Endodermal cell (in vitro differentiated cells): ENCODE data around the gene NDRG3. TPM values are rescaled to one million over a fixed set of nuclear protein-coding genes. Genes with fewer than 3 reads are reported as not detected.
A peak's percentile ranks its signal among the peaks of the same experiment; 100 is the strongest.

Experiments used
- DNase-seq: peaks from one replicate; pipeline ENCODE4 v3.0.0-alpha.2; 2017
- H3K27ac ChIP-seq: 2 replicates; pipeline ENCODE4 v1.5.1; 2013; ENCODE audit warnings: mild to moderate bottlenecking, low read depth, low read length, moderate library complexity
- H3K27me3 ChIP-seq: 2 replicates; pipeline ENCODE4 v1.6.1; 2013; ENCODE audit warnings: mild to moderate bottlenecking, low read length, moderate library complexity; ENCODE audit not compliant: insufficient read depth, control insufficient read depth, poor library complexity, severe bottlenecking
- H3K36me3 ChIP-seq: 2 replicates; pipeline ENCODE4 v1.7.0; 2013; ENCODE audit warnings: mild to moderate bottlenecking, low read length, moderate library complexity; ENCODE audit not compliant: control insufficient read depth, insufficient read depth
- H3K4me1 ChIP-seq: one replicate; pipeline ENCODE4 v1.7.0; 2013; ENCODE audit warnings: low read length; ENCODE audit not compliant: control insufficient read depth, insufficient read depth
- H3K4me3 ChIP-seq: 2 replicates; pipeline ENCODE4 v1.5.1; 2013; ENCODE audit warnings: mild to moderate bottlenecking, low read length, moderate library complexity
- H3K9ac ChIP-seq: 2 replicates; pipeline ENCODE4 v1.6.1; 2013; ENCODE audit warnings: mild to moderate bottlenecking, low read length, moderate library complexity; ENCODE audit not compliant: poor library complexity, severe bottlenecking; ENCODE audit errors: extremely low read depth
- H3K9me3 ChIP-seq: 2 replicates; pipeline ENCODE4 v1.6.1; 2013; ENCODE audit warnings: mild to moderate bottlenecking, low read length, moderate library complexity; ENCODE audit not compliant: control insufficient read depth
- H3K27ac Mint-ChIP-seq: 2 replicates; pipeline ENCODE4 v1.8.0; 2020; ENCODE audit warnings: mixed read lengths
- H3K27me3 Mint-ChIP-seq: 2 replicates; pipeline ENCODE4 v1.8.0; 2021; ENCODE audit warnings: mild to moderate bottlenecking, mixed read lengths; ENCODE audit not compliant: insufficient read depth
- H3K36me3 Mint-ChIP-seq: 2 replicates; pipeline ENCODE4 v1.8.0; 2020; ENCODE audit warnings: low read depth, mixed read lengths
- H3K4me1 Mint-ChIP-seq: 2 replicates; pipeline ENCODE4 v1.8.0; 2020; ENCODE audit warnings: mixed read lengths
- H3K4me3 Mint-ChIP-seq: 2 replicates; pipeline ENCODE4 v1.8.0; 2020; ENCODE audit warnings: mild to moderate bottlenecking, moderate library complexity, mixed read lengths
- H3K9me3 Mint-ChIP-seq: 2 replicates; pipeline ENCODE4 v1.8.0; 2020; ENCODE audit warnings: mild to moderate bottlenecking, mixed read lengths
- CTCF ChIP-seq: fragments of 200-600 bp; sonication (generic); conservative IDR thresholded peaks from 2 replicates; pipeline ENCODE4 v1.5.0; 2021; ENCODE audit warnings: antibody characterized with exemption, mild to moderate bottlenecking
- WGBS, 2 experiments: methylation state at CpG; one replicate each; pipeline versions ENCODE4 v1.1.5 to v1.1.7; 2013; ENCODE audit warnings: missing lambda C conversion rate in 2 of 2, mixed read lengths in 1 of 2; ENCODE audit not compliant: insufficient coverage in 1 of 2, insufficient read length in 1 of 2; 5-methylcytosine and 5-hydroxymethylcytosine counted together
- total RNA-seq, 2 donors: library from RNA; stranded (reverse); fragmentation: NEBNext Ultra II Directional in 1 of 2; extraction: Animal tissue kit (Norgen Biotek cat#: 25700) in 1 of 2; gene quantifications; 2 replicates in 1 of 2; 3 replicates in 1 of 2; pipeline ENCODE4 v1.2.1, GENCODE V29; 2021

The NDRG3 gene
- total RNA-seq, 2 donors from 2014 or later: 24.6 to 26.1 TPM

- H3K36me3 ChIP-seq: peaks cover 4% of the 10 kb centered on the region
- no peaks in the 10 kb centered on the region for H3K27me3 Mint-ChIP-seq
- H3K27ac ChIP-seq: no peak overlapping the region
- H3K27ac Mint-ChIP-seq: no peak overlapping the region
- no peak for TF ChIP-seq CTCF
- no peaks in the 10 kb centered on the region for H3K4me1 Mint-ChIP-seq
- DNase-seq: no peak
- no peaks in the 10 kb centered on the region for H3K9me3 Mint-ChIP-seq
- WGBS, 2 experiments: 84 to 98% methylated on average over 2 to 3 of the region's 3 CpGs
- peaks cover 5% of the 10 kb centered on the region for H3K36me3 Mint-ChIP-seq
- H3K4me3 ChIP-seq: no peak overlapping the region
- no peaks in the 10 kb centered on the region for H3K4me1 ChIP-seq
- no peak overlapping the region for H3K9ac ChIP-seq
- no peaks in the 10 kb centered on the region for H3K27me3 ChIP-seq
- no peaks in the 10 kb centered on the region for H3K9me3 ChIP-seq
- no peak overlapping the region for H3K4me3 Mint-ChIP-seq
These were observed 25.4 kb downstream of the NDRG3 start for GRCh38 chr20:36720510-36720909.

GRCh38 chr20:36717657-36718056 is 28.2 kb downstream of the NDRG3 start:
- H3K9me3 Mint-ChIP-seq: no peaks in the 10 kb centered on the region
- 86 to 100% methylated on average over 1 to 2 of the region's 2 CpGs for WGBS, 2 experiments
- no peak overlapping the region for H3K27ac Mint-ChIP-seq
- no peaks in the 10 kb centered on the region for H3K4me1 Mint-ChIP-seq
- H3K9me3 ChIP-seq: no peaks in the 10 kb centered on the region
- no peaks in the 10 kb centered on the region for H3K27me3 ChIP-seq
- DNase-seq: peak; percentile 67
- peaks cover 3% of the 10 kb centered on the region for H3K36me3 Mint-ChIP-seq
- no peak overlapping the region for H3K4me3 Mint-ChIP-seq
- H3K4me3 ChIP-seq: no peak overlapping the region
- no peak overlapping the region for H3K27ac ChIP-seq
- H3K9ac ChIP-seq: no peak overlapping the region
- H3K27me3 Mint-ChIP-seq: no peaks in the 10 kb centered on the region
- no peaks in the 10 kb centered on the region for H3K4me1 ChIP-seq
- H3K36me3 ChIP-seq: peaks cover 4% of the 10 kb centered on the region
- peak; percentile 73 for TF ChIP-seq CTCF

GRCh38 chr20:36717021-36717420 is 28.9 kb downstream of the NDRG3 start:
- Mint-ChIP-seq H3K27ac (no peak overlapping the region), H3K36me3 (peaks cover 3% of the 10 kb centered on the region), H3K27me3 (no peaks in the 10 kb centered on the region), H3K9me3 (no peaks in the 10 kb centered on the region), H3K4me3 (no peak overlapping the region), H3K4me1 (no peaks in the 10 kb centered on the region)
- 85 to 95% methylated on average over 2 to 3 of the region's 3 CpGs for WGBS, 2 experiments
- Histone ChIP-seq H3K27me3 (no peaks in the 10 kb centered on the region), H3K9me3 (no peaks in the 10 kb centered on the region), H3K4me3 (no peak overlapping the region), H3K9ac (no peak overlapping the region), H3K36me3 (peaks cover 4% of the 10 kb centered on the region), H3K4me1 (no peaks in the 10 kb centered on the region), H3K27ac (no peak overlapping the region)
- no peak for DNase-seq
- no peak for TF ChIP-seq CTCF
